SKM-1 (cell line): ENCODE results near the gene DLGAP1.
"Not testable (repeated sequence)": the region's sequence is repeated elsewhere in the genome, so short reads cannot be mapped to it uniquely, and the experiment has no call there.

Experiments used
- DNase-seq: peaks from one replicate; lab custom pipeline; 2025; ENCODE audit not compliant: unreplicated experiment; lab: John Stamatoyannopoulos, UW

Gene DLGAP1

DNA sequence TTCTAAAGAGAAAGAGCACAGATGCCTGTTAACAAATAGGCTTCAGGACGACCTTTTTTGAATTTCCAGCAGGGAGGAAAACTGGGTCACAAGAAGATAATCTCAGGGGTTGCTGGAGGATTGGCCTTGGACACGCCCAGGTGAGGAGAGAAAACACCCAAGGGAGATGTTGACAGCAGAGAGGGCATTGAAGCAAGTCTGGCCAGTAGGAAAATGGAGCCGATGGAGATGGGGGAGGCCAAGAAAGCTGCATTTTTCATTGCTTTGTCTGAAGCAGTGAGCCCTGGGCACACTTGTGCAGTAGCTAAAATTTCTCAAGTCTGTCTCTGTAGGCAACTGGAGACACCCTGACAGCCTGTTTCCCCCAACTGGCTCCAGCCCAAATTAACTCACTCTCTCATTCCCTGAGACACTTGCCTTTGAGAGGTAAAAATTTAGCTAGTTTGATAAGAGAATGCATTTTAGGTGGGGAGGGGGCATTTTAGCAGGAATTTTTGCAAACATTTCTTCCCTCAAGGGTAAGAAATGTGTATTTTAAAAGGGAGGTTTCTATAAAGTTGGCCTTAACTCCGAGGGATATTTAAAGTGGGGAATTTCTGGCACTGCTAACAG is 839.6 kb downstream of the DLGAP1 start:
- DNase-seq: no peak

DNA sequence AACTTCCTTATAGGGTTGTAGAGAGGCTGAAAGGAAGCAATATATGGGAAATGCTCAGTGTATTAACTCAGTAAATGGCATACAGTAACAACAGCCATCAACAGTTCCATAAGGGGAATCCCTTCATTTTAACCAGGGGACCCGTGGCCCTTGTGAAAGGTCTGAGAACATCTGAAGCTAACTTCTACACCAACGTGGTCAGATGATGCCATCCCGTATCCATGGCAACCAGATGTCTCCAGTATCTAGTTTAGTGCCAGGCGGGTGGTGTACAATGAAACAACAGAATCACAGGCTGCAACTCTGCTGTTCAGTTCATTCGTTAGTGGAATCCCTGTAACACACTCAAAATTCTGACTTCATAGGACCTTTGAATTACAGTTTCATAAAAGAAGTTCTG is 842.8 kb downstream of the DLGAP1 start:
- DNase-seq: no peak

DNA sequence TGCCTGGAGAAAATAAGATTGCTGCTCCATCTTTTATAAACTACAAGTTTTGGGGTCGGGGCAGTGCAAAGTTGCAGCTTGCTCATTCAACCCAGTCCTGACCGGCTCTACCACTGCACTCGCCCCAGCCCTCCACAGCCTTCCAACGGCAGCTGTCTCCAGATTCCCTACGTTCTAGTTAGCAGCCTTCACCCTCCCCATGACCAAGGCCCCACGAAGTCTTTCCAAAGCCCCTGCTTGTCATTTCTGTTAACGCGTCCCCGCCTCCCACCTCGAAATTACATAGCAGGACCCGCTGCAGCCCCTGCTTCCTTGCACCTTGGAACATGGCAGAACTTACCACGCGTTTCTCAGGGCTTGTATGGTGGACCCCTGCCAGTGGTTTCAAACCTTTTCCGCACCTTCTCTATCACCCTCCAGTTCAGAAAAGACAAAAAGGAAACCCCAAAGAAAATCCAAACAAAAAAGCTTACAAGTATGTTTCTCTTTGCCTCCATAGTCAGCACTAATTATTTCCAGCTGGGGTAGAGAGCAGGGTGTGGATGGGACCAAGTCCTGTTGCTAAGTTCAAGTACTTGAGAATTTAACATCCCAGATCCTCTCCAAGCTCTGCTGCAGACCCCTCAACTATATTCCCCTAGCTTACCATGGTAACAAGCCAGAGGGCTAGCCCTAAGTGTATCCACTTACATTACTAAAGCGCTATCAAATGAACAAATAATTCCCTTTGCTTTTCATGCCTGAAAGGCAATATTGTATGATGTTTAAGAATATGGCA is 843.6 kb downstream of the DLGAP1 start:
- no peak for DNase-seq

DNA sequence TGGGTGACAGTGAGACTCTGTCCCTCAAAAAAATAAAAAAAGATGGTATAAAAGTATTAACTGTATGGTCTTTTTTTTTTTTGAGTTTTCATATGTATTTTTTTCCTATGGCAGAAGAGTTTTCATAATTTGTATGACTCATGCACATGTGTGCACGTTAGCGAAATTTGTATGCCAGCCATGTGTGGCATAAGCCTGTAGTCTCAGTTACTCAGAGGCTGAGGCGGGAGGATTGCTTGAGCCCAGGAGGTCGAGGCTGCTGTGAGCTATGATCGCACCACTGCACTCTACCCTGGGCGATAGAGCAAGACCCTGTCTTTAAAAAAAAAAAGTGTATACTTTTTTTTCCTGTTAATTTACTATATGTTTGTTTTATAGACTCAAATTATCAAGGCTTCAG is 844.3 kb downstream of the DLGAP1 start:
- DNase-seq: no peak

DNA sequence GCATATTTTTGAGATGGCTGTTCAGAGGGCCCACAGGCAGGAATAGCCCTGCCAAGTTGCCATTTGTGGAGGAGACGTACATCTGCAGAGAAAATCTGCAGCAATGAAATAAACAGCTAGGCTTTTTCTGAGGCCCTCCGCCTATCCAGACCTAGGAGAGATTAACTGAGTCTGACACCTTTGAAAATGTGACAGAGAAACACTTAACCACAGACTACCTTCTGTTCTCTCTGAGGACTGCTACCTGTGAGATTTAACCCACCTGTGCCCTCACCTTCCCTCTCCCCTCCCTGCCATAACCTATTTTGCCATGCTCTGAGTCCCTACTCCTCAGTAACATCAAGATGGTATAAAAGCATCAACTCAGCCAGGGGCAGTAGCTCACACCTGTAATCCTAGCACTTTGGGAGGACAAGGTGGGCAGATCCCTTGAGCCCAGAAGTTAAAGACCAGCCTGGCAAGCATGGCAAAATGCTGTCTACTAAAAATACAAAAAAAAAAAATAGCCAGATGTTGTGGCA is 844.9 kb downstream of the DLGAP1 start:
- DNase-seq: no peak

DNA sequence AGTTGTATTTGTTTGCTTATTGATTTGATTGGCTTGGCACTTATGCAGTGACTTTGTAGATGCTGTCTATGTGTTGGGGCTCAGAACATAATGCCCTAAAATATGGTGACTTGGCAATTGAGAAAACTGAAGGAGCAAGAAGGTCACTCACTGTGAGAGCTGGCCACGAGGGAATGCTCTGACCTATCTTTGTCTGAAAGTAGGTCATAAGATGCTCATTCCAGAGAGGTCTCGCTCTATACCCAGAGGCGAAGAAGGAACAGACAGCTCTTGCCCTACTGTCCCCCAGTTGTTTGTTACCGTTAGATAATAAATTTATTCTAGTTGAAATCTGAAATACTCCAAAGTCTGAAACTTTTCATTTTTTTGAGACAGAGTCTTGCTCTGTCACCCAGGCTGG is 846.6 kb downstream of the DLGAP1 start:
- no peak for DNase-seq

DNA sequence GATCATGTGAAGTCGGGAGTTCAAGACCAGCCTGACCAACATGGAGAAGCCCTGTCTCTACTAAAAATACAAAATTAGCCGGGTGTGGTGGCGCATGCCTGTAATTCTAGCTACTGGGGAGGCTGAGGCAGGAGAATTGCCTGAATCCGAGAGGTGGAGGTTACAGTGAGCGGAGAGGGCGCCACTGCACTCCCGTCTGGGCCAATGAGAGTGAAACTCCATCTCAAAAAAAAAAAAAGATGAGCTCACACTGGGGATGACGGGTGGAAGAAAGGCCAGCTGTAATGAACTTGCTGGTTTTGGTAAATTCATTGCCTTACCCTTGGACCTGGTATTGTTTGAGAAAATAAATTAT is 847.0 kb downstream of the DLGAP1 start:
- DNase-seq: not testable (repeated sequence)

DNA sequence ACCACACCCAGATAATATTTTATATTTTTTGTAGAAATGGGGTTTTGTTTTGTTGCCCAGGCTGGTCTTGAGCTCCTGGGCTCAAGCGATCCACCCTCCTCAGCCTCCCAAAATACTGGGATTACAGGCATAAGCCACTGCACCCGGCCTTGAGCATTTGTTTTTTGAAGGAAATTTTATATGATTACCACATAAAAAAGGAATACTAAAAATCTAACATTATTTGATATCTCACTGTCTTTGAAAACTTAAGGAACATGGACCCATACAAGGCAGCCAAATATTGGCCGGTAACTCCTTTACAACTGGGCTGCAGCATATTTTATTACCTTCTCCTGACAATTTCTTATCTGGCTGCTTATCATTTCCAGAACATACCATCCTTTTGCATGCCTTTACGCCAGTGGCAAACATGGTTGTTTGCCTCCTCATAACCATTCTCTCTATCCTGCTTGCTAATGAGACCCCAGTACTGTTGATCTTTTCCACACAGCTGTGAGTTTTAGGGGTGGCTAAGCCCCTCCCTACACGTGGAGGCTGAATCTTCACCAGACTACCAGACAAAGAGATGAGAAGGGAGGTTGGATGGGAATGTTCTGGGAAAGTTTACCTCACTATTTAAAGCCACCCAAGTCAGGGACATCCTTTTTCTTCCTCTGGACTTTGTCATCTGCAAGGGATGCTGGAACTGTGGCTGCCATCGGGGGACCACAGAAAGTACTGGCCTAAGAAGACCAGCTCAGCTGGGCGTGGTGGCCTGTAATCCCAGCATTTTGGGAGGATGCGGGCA is 847.6 kb downstream of the DLGAP1 start:
- no peak for DNase-seq

DNA sequence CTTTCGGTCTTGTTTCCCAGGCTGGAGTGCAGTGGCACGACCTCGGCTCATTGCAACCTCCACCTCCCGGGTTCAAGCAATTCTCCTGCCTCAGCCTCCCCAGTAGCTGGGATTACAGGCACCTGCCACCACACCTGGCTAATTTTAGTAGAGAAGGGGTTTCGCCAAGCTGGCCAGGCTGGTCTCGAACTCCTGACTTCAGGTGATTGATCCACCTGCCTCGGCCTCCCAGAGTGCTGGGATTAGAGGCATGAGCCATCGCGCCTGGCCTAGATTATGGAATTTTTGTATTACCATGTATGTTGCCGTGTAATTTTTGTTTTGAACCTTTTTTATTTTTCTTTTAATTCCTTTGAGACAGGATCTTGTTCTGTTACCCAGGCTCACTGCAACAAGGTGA is 848.2 kb downstream of the DLGAP1 start:
- not testable (repeated sequence) for DNase-seq

DNA sequence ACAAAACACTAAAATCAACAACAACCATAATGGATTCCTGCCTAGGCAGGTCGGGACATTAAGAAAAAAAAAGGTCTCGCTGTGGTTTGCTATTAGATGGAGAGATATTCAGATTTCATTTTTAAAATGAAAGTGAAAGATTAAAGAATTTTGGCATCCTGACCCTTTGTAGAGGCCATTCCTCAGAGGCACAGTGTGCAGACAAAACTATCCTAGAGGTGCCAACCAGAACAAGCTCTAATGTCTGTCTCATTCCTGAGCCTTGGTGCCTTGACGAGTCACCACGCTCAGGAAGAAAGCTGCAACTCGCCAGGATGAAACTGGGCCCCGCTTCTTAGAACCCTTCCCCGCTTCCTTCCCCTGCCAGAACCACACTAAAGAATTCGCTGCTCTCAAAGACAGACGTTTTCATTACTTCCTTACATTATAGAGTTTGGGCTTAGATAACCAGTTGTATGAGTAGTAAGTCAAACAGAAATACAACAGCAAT is 849.1 kb downstream of the DLGAP1 start:
- peak; percentile 7 for DNase-seq

DNA sequence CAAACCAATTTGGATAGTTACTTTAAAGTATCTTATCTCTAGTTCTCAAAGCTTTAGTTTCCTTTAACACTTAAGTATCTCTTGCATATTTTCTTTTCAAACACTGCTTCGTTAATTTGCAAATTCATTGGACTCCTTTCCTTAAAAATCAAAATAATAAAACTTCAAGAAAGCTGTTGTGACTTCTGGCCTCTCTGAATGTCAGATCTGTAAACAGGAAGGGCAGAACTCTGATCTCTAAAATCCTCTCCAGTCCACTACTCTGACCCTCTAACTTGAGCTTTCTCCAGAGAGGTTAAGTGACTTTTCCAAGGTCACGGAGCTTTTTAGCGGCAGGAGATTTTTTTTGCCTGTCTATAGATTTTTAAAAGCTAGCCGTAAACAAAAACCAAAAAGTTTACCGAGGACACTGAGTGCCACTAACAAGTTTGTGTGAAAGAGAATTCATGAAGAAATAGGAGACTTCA is 849.6 kb downstream of the DLGAP1 start:
- DNase-seq: no peak

DNA sequence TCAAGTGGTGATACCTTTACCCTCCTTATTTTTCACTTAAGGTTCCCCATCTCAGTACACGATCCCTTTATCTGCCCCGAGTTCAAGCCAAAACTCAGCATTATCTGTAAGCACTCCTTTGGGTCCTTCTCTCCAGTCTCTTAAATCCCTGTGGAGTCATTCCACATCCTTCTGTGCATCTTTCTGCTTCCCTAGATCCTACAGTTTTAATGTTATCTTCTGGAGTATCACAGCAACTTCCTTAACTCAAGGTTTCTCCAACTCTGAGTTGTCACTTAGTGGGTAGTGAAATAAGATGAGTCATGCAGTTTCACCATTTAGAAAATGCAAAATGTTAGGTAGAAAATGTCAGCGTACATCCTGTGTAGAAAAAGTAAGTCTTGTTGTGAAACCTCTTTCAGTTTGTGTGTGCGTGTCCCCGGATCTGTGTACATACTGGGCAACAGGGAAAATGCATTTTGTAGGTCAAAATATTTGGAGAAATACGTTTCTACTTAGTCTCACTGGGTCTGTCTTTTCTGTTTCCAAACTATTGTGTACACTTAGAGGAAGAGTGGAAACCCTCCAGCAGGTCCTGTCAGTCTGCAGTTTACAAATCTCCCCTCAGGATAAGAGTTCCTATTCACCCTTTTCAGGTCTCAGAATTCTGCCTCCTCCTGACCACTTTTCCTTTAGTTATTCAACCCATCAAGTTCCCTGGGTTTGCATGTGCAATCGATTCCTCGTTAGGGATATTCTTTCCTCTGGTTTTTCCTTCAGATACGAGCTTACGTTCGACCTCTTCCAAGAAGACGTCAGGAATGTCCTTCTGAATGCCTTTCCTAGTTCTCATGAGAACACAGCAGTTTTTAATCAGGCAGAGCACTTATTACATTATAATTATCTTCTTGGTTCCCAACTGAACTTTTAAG is 850.4 kb downstream of the DLGAP1 start:
- peak; percentile 85 for DNase-seq

DNA sequence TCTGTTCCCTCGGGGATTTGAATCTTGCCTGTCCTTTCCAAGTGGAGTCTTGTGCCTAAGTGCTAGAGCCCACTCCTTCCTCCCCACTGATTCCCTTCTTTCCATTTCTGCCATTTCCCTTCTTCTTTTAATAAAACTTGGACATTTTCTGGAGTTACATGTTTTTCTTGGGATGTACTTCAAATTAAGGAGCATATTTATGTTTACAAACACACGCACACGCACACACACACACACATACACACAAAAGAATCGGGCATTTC is 850.9 kb downstream of the DLGAP1 start:
- DNase-seq: no peak

DNA sequence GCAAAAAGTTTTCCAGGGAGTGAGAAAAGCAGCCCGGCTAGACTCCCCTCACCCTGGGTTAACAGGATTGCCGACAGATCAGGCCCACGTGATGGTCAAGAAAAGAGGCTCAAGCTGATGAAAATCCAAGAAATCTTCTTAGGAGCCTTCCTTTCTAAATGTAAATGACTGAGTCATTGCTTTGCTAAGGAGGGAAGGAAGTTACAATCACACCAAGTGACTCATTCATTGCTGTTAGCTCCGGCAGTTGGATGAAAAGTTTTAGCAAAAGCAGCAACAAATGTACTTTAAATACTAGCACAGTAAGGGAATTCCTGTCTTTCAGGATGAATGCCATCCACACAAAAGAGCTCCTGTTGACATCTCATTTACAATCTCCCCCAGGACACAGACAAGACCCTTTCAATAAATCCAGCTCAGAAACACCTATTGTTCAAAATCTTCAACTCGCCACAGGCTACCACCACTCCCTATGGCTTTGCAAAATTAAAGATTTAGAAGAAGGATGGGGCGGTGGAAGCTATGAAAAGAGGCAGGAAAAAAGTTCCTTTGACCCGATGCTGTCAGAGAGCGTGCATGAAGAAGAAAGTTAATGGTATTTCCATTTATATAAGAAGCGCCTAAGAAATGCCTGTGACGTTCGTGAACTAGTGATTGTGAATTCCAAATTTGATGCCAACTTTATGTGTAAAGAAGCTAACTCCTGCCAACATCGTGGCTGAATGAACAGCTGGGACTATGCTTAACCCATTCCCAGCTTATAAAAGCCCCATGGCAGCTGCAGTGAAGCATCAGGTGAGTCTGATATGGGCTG is 851.5 kb downstream of the DLGAP1 start:
- peak; percentile 82 for DNase-seq

DNA sequence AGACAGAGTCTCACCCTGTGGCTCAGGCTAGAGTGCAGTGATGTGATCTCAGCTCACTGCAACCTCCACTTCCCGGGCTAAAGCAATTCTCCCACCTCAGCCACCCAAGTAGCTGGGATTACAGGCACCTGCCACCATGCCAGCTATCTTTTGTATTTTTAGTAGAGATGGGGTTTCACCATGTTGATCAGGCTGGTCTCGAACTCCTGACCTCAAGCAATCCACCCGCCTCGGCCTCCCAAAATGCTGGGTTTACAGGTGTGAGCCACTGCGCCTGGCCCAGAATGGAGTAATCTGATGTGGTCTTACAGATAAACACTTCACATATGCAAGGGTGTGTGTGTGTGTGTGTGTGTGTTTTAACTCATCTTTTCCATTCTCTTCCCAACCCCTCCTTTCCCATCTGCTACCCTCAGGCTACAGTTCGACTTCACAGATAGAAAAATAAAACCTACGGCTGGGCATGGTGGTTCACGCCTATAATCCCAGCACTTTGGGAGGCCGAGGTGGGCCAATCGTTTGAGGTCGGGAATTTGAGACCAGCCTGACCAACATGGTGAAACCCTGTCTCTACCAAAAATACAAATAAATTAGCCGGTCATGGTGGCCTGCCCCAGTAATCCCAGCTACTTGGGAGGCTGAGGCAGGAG is 853.9 kb downstream of the DLGAP1 start:
- DNase-seq: not testable (repeated sequence)

DNA sequence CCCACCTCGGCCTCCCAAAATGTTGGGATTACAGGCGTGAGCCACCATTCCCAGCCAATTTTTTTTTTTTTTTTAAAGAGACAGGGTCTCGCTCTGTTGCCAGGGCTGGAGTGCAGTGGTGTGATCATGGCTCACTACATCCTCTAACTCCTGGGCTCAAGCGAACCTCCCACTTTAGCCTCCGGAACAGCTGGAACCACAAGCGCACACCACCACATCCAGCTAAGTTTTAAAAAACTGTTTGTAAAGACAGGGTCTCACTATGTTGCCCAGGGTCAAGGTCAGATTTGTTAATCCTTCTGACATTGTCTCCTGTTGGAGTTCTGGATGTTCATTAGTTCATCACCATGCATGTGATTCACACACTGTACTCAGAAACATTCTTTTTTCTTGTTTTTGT is 855.2 kb downstream of the DLGAP1 start:
- DNase-seq: no peak

DNA sequence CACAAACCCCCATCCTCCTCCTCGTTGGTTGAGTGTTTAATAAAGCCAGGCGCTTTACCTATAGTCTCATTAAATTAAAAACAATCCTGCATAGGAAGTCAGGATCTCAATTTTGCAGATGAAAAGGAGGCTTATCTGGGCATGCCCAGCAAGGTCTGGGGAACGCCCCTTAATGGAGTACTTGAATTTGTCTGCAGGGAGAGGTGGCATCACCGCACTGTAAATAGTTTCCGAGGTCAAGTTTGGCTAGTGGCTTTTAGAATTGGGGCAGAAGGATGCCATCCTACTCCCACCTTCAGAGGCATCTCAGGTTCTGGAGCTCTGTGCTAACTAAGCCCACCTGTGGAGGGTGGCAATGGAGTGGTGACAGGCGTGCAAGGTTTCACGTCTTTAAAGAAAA is 855.9 kb downstream of the DLGAP1 start:
- no peak for DNase-seq

DNA sequence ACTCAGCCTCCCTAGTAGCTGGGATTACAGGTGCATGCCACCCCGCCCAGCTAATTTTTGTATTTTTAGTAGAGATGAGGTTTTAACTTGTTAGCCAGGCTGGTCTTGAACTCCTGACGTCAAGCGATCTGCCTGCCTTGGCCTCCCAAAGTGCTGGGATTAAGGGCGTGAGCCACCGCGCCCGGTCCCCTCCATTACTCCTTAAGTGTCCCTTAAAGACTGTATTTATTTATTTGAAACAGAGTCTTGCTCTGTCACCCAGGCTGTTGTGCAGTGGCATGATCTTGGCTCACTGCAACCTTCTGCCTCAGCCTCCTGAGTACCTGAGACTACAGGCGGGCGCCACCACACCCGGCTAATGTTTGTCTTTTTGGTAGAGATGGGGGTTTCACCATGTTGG is 856.5 kb downstream of the DLGAP1 start:
- no peak for DNase-seq
